Gastroesophageal sphincter (tissue), 4 donors: ENCODE results near the gene UBR3. TPM values are rescaled to one million over a fixed set of nuclear protein-coding genes. Genes with fewer than 3 reads are reported as not detected.
"Not testable (repeated sequence)": the region's sequence is repeated elsewhere in the genome, so short reads cannot be mapped to it uniquely, and the experiment has no call there.

Source experiments
- ATAC-seq: fragments of 150-250 bp; one replicate; pipeline ENCODE4 v1.9.1; 2016; ENCODE audit warnings: mild to moderate bottlenecking, moderate library complexity
- H3K27ac ChIP-seq, 4 donors: fragments of 200-600 bp; sonication (generic) in 3 of 4; 1 replicate in 3 of 4; 2 replicates in 1 of 4; pipeline ENCODE4 v1.5.1; 2016 to 2019
- H3K27me3 ChIP-seq: fragments of 200-600 bp; sonication (generic); one replicate; pipeline ENCODE4 v1.5.1; 2019
- H3K36me3 ChIP-seq, 2 donors: fragments of 200-600 bp; sonication (generic); one replicate each; pipeline ENCODE4 v1.5.1; 2019; ENCODE audit warnings: control low read depth in 1 of 2
- H3K4me1 ChIP-seq, 3 donors: fragments of 200-600 bp; sonication (generic); 1 replicate in 2 of 3; 2 replicates in 1 of 3; pipeline ENCODE4 v1.5.1; 2016 to 2019; ENCODE audit warnings: control low read depth in 2 of 3
- H3K4me3 ChIP-seq, 2 donors: fragments of 200-600 bp; sonication (generic); one replicate each; pipeline ENCODE4 v1.5.1; 2019; ENCODE audit warnings: mild to moderate bottlenecking in 1 of 2, moderate library complexity in 1 of 2
- H3K9me3 ChIP-seq, 3 donors: fragments of 200-600 bp; sonication (generic); one replicate each; pipeline ENCODE4 v1.5.1; 2017 to 2019; ENCODE audit warnings: control low read depth in 2 of 3
- CTCF ChIP-seq, 4 experiments: fragments of 200-600 bp in 2 of 4; fragments of 450-650 bp in 2 of 4; sonication (generic) in 1 of 4; IDR thresholded peaks; one replicate each; pipeline ENCODE4 v1.5.1; 2017 to 2019; ENCODE audit warnings: antibody characterized with exemption in 4 of 4, mild to moderate bottlenecking in 2 of 4, moderate library complexity in 2 of 4
- EP300 ChIP-seq: sonication (generic); formaldehyde crosslinking; IDR thresholded peaks from one replicate; pipeline ENCODE4 v1.6.1; 2017; ENCODE audit warnings: antibody characterized with exemption, mild to moderate bottlenecking
- POLR2A ChIP-seq, 2 donors: fragments of 450-650 bp; IDR thresholded peaks; one replicate each; pipeline ENCODE4 v1.6.1; 2017; ENCODE audit warnings: antibody characterized with exemption in 2 of 2, mild to moderate bottlenecking in 2 of 2, moderate library complexity in 1 of 2
- POLR2AphosphoS5 ChIP-seq: sonication (generic); formaldehyde crosslinking; IDR thresholded peaks from one replicate; pipeline ENCODE4 v1.6.1; 2017; ENCODE audit warnings: antibody characterized with exemption
- WGBS, 2 donors: methylation state at CpG; one replicate each; pipeline ENCODE4 v1.1.5; 2018; ENCODE audit warnings: low coverage in 1 of 2; 5-methylcytosine and 5-hydroxymethylcytosine counted together
- total RNA-seq, 4 donors: library from RNA; depleted of rRNA; stranded (reverse); fragments of >200 nt; gene quantifications; one replicate each; pipeline ENCODE4 v1.1.0, GENCODE V29; 2016

Gene UBR3
- total RNA-seq, 4 donors from 2014 or later, result 52.9 to 122 (median 66.9) TPM

DNA sequence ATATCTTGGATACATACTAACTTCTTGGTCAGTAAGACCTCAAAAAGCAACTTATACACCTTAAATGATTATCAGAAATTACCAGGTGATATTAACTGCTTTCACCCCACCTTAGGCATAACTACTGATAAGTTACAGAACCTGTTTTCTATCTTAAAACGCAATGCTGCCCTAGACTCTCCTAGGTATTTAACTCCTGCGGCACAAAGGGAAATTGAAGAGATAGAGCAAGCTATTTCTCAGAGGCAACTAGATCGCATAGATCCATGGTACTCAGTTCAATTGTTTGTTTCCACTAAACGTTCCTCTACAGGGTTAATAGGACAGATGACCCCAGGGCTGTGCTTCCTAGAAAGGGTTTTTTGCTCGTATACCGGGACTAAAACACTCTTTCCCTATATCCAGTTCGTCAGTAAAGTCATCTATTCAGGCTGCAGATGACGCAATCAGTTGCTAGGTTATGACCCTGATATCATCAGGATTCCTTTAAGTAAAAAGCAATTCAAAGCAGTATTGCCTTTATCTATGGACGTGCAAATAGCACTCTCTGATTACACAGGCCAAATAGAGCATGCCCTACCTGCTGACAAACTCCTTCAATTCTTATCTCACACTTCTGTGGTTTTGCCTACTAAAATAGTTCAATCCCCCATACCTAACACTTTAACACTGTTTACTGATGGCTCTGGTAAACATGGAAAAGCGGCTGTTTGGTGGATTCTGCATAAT lies 288.4 kb downstream of the UBR3 start:
- Histone ChIP-seq H3K27ac (no peak overlapping the region), H3K36me3 (no peaks in the 10 kb centered on the region), H3K4me3 (no peak overlapping the region), H3K9me3 (no peaks in the 10 kb centered on the region), H3K27me3 (no peaks in the 10 kb centered on the region), H3K4me1 (no peaks in the 10 kb centered on the region)
- 49 to 62% methylated on average over 8 to 10 of the region's 10 CpGs for WGBS, 2 donors
- TF ChIP-seq EP300 (no peak), POLR2AphosphoS5 (no peak), POLR2A (IDR thresholded peaks at IDR 0.05) (no peak), CTCF (IDR thresholded peaks at IDR 0.05) (no peak)
- no peak for ATAC-seq

DNA sequence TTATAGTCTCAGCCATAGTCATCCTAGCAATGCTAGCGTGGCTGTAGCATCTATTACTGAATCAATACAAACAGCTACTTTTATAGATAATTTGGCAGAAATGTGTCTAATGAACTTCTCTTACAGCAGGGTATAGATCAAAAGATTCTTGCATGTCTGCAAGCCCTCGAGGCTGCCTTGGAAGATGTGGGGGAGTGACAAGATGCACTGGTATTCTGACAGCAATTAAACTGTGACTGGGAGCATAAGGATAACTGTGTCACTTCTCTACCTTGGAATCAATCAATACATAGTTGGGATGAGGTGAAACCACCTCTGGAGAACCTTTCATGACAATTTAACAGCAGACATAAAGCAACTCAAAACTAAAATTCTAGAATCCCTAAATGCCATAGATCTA lies 291.4 kb downstream of the UBR3 start:
- no peaks in the 10 kb centered on the region for H3K27me3 ChIP-seq
- H3K36me3 ChIP-seq, result no peaks in the 10 kb centered on the region
- TF ChIP-seq EP300 (no peak), POLR2A (IDR thresholded peaks at IDR 0.05) (no peak), POLR2AphosphoS5 (no peak), CTCF (IDR thresholded peaks at IDR 0.05) (no peak)
- no peaks in the 10 kb centered on the region for H3K9me3 ChIP-seq
- no peaks in the 10 kb centered on the region for H3K4me1 ChIP-seq
- no peak overlapping the region for H3K27ac ChIP-seq
- WGBS, 2 donors, result 58 to 88% methylated on average over 2 of the region's 2 CpGs
- no peak for ATAC-seq
- no peak overlapping the region for H3K4me3 ChIP-seq

GRCh38 chr2:170119326-170119725 lies 292.1 kb downstream of the UBR3 start:
- not testable (repeated sequence) for H3K4me3 ChIP-seq, H3K36me3 ChIP-seq, H3K4me1 ChIP-seq, H3K27ac ChIP-seq, H3K9me3 ChIP-seq, ATAC-seq, H3K27me3 ChIP-seq
- WGBS, 2 donors, result 68% methylated on average over 4 of the region's 4 CpGs; no CpG with 5 or more reads in 1 of the 2 donors

GRCh38 chr2:170121689-170122088 lies 294.4 kb downstream of the UBR3 start:
- no peaks in the 10 kb centered on the region for H3K9me3 ChIP-seq
- no peak overlapping the region for H3K4me3 ChIP-seq
- H3K4me1 ChIP-seq, result no peaks in the 10 kb centered on the region
- WGBS, 2 donors, result no CpG with 5 or more reads among the region's 1 CpG
- H3K27me3 ChIP-seq, result peaks cover 11% of the 10 kb centered on the region
- ATAC-seq, result no peak
- TF ChIP-seq POLR2AphosphoS5, result no peak
- TF ChIP-seq POLR2A (IDR thresholded peaks at IDR 0.05), result no peak
- no peak for TF ChIP-seq CTCF (IDR thresholded peaks at IDR 0.05)
- no peak for TF ChIP-seq EP300
- no peak overlapping the region for H3K27ac ChIP-seq
- no peaks in the 10 kb centered on the region for H3K36me3 ChIP-seq

GRCh38 chr2:170122883-170123547 lies 295.8 kb downstream of the UBR3 start:
- no peaks in the 10 kb centered on the region for H3K36me3 ChIP-seq
- no peak for TF ChIP-seq CTCF (IDR thresholded peaks at IDR 0.05)
- TF ChIP-seq POLR2A (IDR thresholded peaks at IDR 0.05), result no peak
- TF ChIP-seq POLR2AphosphoS5, result no peak
- TF ChIP-seq EP300, result no peak
- no peaks in the 10 kb centered on the region for H3K4me1 ChIP-seq
- H3K9me3 ChIP-seq, result no peaks in the 10 kb centered on the region
- H3K27ac ChIP-seq, result no peak overlapping the region
- H3K27me3 ChIP-seq, result peaks cover 11% of the 10 kb centered on the region
- no peak overlapping the region for H3K4me3 ChIP-seq
- no peak for ATAC-seq
